HPDE6-E6E7 (cell line): ENCODE results near the gene PRB3.
A peak's percentile ranks its signal among the peaks of the same experiment; 100 is the strongest.

ENCODE experiments used
- DNase-seq: peaks from one replicate; pipeline ENCODE4 v3.0.0; 2011; ENCODE audit warnings: missing footprints; ENCODE audit errors: extremely low spot score

The PRB3 gene

DNA sequence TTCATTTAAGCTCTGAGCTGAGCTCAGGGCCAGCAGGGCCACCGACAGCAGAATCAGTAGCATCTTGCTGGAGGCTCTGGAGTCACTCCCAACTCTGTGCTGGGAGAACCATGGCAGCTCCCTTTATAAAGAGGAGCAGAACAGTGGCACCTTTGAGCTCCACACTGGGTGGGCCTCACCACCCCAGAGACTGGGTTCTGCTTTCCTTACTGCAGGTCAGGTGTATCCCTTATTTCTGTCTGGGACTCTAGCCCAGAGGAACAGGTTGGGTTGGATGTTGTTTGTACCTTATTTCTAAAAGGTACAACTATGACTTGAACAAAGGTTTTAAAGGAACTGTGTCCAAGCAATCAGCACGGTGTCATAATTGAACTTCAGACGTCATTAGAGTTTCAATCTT, at the start of gene PRB3:
Gene PRB3, minus strand, starts transcription at position 101 of the 400 bp plus-strand sequence. Its CDS starts 38 bp downstream, at position 63.
- DNase-seq = no peak

DNA sequence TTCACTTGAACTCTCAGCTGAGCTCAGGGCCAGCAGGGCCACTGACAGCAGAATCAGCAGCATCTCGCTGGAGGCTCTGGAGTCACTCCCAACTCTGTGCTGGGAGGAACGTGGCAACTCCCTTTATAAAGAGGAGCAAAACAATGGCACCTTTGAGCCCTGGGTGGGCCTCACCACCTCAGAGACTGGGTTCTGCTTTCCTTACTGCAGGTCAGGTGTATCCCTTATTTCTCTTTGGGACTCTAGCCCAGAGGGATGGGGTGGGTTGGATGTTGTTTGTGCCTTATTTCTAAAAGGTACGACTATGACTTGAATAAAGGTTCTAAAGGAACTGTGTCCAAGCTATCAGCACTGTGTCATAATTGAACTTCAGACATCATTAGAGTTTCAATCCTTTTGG, 40.8 kb upstream of the PRB3 start, which contains the start of gene PRB4:
Gene PRB4, minus strand, starts transcription at position 101 of the 400 bp plus-strand sequence. Its CDS starts 38 bp downstream, at position 63.
- no peak for DNase-seq

DNA sequence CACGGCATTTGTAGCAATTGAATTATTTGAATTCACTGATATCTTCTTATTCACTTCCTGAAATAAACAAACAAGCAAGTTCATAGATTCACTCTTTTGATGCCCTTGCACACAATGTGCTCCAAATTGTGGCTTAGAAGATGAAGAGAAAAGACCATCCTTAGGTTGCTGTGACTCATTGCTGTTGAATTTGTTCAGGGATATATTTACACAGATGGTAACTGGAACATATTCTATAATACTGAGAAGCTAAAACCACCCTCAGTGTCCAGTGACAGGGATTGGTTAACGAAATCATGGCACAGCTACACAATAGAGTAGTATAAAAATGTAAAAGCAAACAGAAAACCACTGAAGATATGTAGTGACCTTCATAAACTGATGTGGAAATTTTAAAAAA, 37.6 kb upstream of the PRB3 start:
- DNase-seq = no peak

DNA sequence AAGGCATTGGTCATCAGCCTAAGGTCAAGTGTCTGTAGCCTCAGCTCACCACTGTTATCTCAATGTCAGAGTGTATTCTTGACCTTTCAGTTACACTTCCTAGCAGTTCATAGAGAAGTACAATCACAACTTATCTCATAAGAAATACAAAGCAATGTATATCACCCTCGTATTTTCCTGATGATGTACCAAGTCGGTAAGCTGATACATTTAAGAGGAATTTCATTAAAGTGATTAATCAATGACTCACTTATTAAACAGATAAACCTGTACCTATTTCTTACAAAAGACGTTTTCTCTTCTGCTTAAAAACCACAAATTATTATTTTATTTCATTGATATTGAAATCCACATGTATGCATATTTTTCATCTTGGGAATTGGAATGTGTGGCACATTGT, 3.9 kb upstream of the PRB3 start:
- no peak for DNase-seq

DNA sequence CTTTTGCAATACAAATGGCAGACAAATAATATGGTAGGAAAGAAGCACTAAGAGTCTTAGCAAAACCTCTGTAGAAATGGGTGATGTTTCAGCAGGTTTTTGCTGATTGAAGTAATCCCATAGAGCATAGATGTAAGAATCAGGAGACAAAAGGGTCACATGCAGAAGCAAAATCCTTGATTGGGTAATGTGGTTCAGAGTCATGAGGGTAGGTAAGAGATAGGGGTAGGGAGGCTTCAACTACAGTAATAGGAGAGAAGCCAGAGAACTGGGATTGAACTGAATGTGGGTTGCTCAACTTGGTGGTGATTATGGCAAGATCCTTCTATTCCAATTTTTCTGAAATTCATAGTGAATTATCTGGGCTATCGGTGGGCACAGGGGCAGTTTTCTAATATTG, 5.0 kb downstream of the PRB3 start:
- no peak for DNase-seq

DNA sequence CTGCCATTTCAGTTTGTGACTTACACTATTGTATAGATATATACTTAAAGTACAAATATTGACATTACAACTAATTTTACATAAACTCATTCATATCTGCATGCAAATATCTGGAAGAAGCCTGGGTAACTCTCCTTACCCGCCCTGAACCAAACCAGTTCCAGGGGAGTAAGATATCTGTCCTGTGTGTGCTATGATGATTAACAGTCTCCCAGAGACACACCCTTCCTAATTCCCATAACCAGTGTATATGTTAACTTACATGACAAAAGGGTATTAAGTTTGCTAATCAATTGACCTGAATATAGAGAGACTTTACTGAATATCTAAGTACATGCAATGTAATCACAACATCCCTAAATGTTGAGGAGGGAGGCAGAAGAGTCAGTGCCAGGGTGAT, 23.0 kb downstream of the PRB3 start:
- DNase-seq = no peak

DNA sequence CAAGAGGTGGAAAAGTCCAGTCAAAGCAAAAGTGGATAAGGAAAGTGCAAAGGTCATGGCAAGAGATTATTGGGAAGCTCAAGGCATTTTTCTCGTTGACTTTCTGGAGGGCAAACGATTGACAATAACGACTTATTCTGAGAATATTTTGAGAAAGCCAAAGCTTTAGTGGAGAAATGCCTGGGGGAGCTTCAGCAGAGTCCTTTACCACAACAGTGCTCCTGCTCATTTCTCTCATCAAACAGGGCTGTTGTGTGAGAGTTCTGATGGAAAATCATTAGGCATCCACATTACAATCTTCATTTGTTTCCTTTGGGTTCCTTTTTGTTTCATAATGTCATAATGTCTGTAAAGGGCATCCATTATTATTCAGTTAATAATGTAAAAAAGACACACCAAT, 26.9 kb downstream of the PRB3 start:
- DNase-seq = no peak

DNA sequence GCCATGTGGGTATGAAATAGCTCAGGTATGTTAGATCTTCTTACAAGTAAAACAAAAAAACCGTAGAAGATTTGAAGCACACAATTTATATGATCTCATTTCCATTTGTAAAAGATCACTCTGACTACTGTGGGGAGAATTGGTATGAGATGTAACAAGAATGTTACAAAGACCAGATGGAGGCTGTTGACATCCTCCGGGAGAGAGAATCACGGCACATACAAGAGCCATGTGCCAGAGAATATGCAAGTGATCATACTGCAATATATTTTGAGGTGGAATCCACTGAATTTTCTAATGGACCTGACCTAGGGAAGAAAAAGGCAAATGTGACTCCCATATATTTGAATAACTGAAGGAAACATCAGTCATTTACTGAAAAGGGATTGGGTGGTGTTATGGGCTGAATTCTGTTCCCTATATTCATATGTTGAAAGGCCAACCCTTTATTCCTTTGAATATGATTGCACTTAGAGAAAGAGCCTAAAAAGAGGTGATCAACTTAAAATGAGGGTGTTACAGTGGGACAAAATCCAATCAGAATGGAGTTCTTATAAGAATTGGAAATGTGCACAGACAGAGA, 29.1 kb downstream of the PRB3 start:
- DNase-seq = no peak

DNA sequence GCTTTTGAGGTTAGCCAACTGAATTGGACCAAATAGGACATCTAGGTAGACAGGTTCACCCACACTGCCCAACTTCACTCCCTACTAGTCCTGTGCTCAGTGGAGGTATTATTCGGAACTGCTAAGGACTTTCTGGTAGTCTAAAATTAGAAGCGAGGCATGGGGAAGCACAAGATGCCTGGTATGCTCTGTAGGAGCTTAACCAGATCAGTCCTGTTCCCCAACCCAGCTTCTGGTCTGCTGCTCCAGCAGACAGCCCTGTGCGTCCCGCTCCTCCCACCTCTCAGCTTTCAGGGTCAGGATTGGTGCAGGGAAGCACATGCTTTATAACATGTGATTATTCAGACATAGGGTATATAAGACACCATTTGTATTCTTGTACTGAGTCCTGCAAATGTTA, 31.2 kb downstream of the PRB3 start:
- DNase-seq = no peak

DNA sequence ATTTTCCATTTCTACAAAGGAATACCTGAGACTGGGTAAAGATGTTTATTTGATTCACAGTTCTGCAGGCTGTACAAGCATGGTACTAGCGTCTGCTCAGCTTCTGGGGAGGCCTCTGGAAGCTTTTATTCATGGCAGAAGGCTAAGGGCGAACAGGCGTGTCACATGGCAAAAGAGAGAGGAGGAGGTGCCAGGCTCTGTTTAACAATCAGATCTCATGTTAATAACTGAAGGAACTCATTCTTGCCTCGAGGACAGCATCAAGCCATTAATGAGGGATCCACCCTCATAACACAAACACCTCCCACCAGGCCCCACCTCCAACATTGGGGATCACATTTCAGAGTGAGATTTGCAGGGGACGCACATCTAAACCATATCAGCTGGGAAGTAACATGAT, 36.0 kb downstream of the PRB3 start:
- DNase-seq = no peak

DNA sequence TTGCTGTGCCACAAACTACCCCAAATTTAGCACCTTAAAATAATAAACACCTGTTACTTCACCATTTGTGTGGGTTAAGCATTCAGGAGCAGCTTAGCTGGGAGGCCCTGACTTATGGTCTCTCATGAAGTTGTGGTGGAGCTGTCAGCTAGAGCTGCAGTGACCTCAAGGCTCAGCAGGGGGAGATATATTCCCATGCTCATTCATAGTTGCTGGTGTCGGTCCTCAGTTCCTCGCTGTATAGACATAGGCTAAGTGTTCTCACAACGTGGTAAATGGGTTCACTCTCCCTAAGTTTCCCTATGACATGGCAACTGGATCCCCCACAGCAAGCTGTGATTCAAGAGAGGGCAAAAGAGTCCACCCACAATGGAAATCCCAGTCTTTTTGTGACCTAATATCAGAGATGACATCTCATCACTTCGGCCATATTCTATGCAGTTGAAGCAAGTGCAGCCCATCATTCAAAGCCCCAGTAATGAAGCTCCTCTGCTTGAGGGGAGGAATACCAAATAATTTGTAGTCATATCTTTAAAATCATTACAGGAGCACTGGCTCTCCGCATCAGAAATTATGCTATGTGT, 41.1 kb downstream of the PRB3 start:
- DNase-seq = peak; percentile 36

DNA sequence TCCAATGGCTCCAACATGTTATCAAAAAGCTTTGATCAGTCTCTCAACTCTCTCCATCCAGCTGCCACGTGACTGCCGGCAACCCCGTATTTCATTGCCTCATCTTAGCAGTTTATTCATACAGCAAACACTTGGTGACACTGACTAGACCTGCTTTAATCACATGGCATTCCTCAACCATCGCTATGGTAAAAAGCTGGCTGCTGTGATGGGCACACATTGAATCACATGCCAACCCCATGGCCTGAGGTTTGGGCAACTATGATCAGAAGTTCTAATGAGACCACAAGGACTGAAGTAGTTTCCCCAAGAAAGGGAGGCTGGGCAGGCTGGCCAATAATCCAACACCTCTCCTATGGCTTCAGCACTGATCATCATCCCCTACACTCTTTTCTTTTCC, 42.1 kb downstream of the PRB3 start:
- no peak for DNase-seq
